HG02642 (cell line): ENCODE data around the gene DOCK9.

ENCODE experiments used
- ATAC-seq: cut with Tn5 transposase; IDR thresholded peaks from one replicate; pipeline ENCODE4 v1.9.1; 2021; ENCODE audit warnings: mild to moderate bottlenecking; ENCODE audit not compliant: unreplicated experiment, poor library complexity

DOCK9 gene

GRCh38 chr13:98999639-98999952 is 21.7 kb upstream of the DOCK9 start:
- ATAC-seq, result no peak

GRCh38 chr13:98998831-98999638 is 21.2 kb upstream of the DOCK9 start:
- ATAC-seq, result no peak

- ATAC-seq, result no peak
Observed at GRCh38 chr13:98997738-98998641, 20.1 kb upstream of the DOCK9 start.

GRCh38 chr13:98997011-98997730 is 19.3 kb upstream of the DOCK9 start:
- ATAC-seq, result no peak

- no peak for ATAC-seq
Observed at GRCh38 chr13:98996046-98996445, 18.2 kb upstream of the DOCK9 start.

GRCh38 chr13:98994896-98995295 is 17.0 kb upstream of the DOCK9 start:
- ATAC-seq, result no peak

GRCh38 chr13:98994080-98994479 is 16.2 kb upstream of the DOCK9 start:
- ATAC-seq, result no peak

- ATAC-seq, result no peak
Observed at GRCh38 chr13:98992355-98992754, 14.5 kb upstream of the DOCK9 start.

GRCh38 chr13:98990701-98991100 is 12.8 kb upstream of the DOCK9 start:
- no peak for ATAC-seq

GRCh38 chr13:98989469-98990235 is 11.8 kb upstream of the DOCK9 start:
- ATAC-seq, result no peak

- ATAC-seq, result no peak
Observed at GRCh38 chr13:98988780-98989179, 10.9 kb upstream of the DOCK9 start.

GRCh38 chr13:98988277-98988676 is 10.4 kb upstream of the DOCK9 start:
- ATAC-seq, result no peak

GRCh38 chr13:98987275-98987674 is 9.4 kb upstream of the DOCK9 start:
- ATAC-seq, result no peak

GRCh38 chr13:98986226-98986846 is 8.5 kb upstream of the DOCK9 start:
- ATAC-seq, result no peak

- ATAC-seq, result no peak
Observed at GRCh38 chr13:98985591-98985990, 7.7 kb upstream of the DOCK9 start.

- ATAC-seq, result no peak
Observed at GRCh38 chr13:98984983-98985382, 7.1 kb upstream of the DOCK9 start.

GRCh38 chr13:98984118-98984517 is 6.3 kb upstream of the DOCK9 start:
- no peak for ATAC-seq

- no peak for ATAC-seq
Observed at GRCh38 chr13:98983182-98983581, 5.3 kb upstream of the DOCK9 start.

GRCh38 chr13:98981369-98982080 is 3.7 kb upstream of the DOCK9 start:
- no peak for ATAC-seq
